GM12864 (cell line): ENCODE results near the gene GRIK3.

Experiments
- DNase-seq: peaks from one replicate; pipeline ENCODE4 v3.0.0-alpha.2; 2011; ENCODE audit warnings: low read depth
- H3K4me3 ChIP-seq: 2 replicates; pipeline ENCODE4 v1.5.1; 2011; ENCODE audit warnings: mild to moderate bottlenecking, low read depth, low read length, control low read depth
- CTCF ChIP-seq: IDR thresholded peaks from 2 replicates; pipeline ENCODE4 v1.5.1; 2011; ENCODE audit warnings: low read depth, mild to moderate bottlenecking, moderate library complexity, low read length, control low read depth, inconsistent platforms; ENCODE audit errors: missing control alignments

GRIK3 gene

GRCh38 chr1:36937371-36937770 lies 96.9 kb downstream of the GRIK3 start:
- no peak for DNase-seq
- no peak overlapping the region for H3K4me3 ChIP-seq
- no peak for TF ChIP-seq CTCF

GRCh38 chr1:36934061-36934460 lies 100.3 kb downstream of the GRIK3 start:
- no peak for DNase-seq
- TF ChIP-seq CTCF = no peak
- no peak overlapping the region for H3K4me3 ChIP-seq

GRCh38 chr1:36927826-36928225 lies 106.5 kb downstream of the GRIK3 start:
- DNase-seq = no peak
- no peak overlapping the region for H3K4me3 ChIP-seq
- no peak for TF ChIP-seq CTCF

GRCh38 chr1:36925251-36925650 lies 109.1 kb downstream of the GRIK3 start:
- H3K4me3 ChIP-seq = no peak overlapping the region
- DNase-seq = no peak
- TF ChIP-seq CTCF = no peak

GRCh38 chr1:36924282-36924811 lies 110.0 kb downstream of the GRIK3 start:
- no peak overlapping the region for H3K4me3 ChIP-seq
- DNase-seq = no peak
- no peak for TF ChIP-seq CTCF

GRCh38 chr1:36922593-36923426 lies 111.5 kb downstream of the GRIK3 start:
- TF ChIP-seq CTCF = no peak
- DNase-seq = no peak
- H3K4me3 ChIP-seq = no peak overlapping the region

- H3K4me3 ChIP-seq = no peak overlapping the region
- no peak for TF ChIP-seq CTCF
- DNase-seq = no peak
These were observed 112.2 kb downstream of the GRIK3 start for GRCh38 chr1:36922071-36922470.
